NCI-H146 (cell line): Measurements from ENCODE around the gene HBD.

ENCODE experiments used
- DNase-seq: peaks from one replicate; lab custom pipeline; 2025; lab: John Stamatoyannopoulos, UW

Gene HBD

DNA sequence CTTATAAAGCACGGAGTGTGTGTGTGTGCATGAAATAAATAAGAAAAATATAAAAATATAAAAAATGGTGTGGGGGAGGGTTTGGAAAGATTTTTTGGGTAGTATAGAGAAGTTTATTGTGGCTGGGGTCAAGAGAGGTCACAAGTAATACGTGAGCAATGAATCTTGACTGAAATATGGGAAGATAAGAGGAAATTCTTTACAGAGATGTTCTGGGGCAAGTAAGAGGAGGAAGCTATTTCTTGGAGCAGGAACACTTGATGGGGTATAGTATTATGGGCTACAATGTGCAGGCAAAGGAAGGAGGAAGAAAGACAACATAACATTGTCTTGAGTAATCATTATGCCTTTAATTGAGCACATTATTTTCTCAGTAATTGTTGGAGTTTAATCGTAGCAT, 2.1 kb downstream of the HBD start:
- DNase-seq, result no peak

DNA sequence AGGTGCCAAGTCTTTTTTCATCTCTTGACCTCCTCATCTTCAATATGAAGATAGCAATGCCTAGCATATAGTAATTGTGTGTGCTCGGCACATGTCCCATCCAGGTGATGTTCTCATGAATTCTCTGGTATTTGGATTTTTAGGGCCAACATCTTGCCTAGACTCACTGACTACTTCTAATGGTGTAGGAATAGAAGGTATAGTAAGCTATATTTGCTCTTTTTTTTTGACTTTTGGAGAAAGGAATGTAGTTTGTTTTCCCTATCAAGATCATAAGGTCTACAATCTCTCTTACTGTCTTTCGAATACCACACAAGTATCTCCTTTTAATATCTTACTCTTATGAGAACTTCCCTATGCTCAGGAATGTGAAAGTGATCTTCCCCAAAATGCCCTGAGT, 3.2 kb downstream of the HBD start:
- no peak for DNase-seq

DNA sequence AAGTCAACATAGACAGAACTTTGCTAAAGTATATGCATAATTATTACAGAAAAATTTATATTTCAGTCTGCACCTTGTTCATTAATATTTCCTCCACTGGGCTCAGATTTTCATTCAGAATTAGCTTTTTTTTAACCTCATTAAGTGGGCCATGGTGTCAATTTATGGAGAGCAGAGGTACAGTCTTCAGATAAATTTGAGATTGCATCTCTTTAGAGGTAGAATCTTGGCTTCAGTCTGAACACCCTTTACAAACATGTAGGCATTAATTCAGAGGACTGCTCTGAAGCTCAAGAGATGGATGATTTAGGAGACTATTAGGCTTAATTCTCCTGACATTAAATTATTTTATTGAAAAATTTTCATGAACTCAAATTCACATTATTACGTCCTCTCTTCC, 4.0 kb downstream of the HBD start:
- DNase-seq, result no peak

DNA sequence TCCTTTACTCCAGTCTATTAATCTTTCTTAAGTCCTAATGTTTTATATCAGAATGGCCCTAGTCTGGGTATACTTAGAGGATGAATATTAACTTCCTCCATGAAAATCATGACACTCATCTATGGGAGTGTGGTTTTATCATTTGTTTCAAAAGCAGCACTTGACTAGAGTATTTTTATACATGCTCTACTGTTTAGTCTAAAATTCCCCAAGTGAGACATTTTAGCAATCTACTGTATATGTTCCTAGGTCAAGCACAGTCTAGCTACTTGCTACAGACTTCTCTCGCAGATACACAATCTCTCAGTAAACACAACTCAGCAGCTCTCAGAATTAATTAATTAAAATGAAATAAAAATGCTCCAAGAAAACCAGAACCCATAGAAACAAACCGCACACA, 4.5 kb downstream of the HBD start:
- DNase-seq, result no peak

DNA sequence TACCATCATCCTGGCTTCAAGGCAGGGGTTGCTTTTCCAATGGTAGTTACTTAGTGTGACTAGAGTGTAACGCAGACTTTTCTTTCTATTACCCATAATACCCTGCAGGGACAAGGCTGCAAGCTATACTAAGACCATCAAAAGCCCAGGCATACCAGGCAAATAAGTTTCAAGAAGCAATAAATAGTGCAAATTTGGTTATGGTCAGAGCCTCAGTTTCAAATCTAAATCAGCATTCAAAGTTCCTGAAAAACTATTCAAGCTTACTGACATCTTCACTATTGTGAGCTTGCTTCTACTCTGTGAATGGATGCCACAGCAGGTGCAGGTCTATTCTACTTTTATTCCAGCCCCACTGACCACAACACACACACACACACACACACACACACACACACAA, 4.9 kb downstream of the HBD start:
- DNase-seq, result no peak

DNA sequence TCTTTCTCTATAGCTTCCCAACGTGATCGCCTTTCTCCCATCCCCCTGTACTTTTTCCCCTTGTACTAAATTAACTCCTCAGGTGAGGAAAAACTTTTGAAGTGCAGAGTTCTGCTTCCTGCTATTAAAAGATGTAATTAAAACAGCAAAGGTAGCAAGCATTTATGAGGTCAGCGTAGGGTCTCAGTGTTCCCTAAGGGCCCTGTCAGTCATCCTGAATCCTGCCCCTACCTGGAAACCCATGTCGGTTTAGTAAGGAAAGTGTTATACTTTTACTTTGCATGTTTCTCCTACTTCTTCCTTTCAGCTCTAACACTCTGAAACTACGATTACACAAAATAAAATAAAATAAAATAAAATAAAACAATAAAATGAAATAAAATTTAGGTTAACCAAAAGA, 6.2 kb downstream of the HBD start:
- no peak for DNase-seq

DNA sequence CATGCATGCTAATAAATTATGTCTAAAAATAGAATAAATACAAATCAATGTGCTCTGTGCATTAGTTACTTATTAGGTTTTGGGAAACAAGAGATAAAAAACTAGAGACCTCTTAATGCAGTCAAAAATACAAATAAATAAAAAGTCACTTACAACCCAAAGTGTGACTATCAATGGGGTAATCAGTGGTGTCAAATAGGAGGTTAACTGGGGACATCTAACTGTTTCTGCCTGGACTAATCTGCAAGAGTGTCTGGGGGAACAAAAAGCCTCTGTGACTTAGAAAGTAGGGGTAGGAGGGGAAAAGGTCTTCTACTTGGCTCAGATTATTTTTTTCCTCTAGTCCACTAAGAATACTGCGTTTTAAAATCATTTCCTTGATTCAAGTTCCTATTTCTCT, 6.6 kb downstream of the HBD start:
- DNase-seq, result no peak

DNA sequence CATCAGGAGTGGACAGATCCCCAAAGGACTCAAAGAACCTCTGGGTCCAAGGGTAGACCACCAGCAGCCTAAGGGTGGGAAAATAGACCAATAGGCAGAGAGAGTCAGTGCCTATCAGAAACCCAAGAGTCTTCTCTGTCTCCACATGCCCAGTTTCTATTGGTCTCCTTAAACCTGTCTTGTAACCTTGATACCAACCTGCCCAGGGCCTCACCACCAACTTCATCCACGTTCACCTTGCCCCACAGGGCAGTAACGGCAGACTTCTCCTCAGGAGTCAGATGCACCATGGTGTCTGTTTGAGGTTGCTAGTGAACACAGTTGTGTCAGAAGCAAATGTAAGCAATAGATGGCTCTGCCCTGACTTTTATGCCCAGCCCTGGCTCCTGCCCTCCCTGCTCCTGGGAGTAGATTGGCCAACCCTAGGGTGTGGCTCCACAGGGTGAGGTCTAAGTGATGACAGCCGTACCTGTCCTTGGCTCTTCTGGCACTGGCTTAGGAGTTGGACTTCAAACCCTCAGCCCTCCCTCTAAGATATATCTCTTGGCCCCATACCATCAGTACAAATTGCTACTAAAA, 7.5 kb downstream of the HBD start, which contains the start of gene HBB:
Gene HBB, minus strand, starts transcription at position 340 of the 579 bp plus-strand sequence. Its CDS starts 50 bp downstream, at position 290.
- DNase-seq, result no peak

DNA sequence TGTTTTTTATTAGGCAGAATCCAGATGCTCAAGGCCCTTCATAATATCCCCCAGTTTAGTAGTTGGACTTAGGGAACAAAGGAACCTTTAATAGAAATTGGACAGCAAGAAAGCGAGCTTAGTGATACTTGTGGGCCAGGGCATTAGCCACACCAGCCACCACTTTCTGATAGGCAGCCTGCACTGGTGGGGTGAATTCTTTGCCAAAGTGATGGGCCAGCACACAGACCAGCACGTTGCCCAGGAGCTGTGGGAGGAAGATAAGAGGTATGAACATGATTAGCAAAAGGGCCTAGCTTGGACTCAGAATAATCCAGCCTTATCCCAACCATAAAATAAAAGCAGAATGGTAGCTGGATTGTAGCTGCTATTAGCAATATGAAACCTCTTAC, 8.8 kb downstream of the HBD start:
- DNase-seq, result no peak

DNA sequence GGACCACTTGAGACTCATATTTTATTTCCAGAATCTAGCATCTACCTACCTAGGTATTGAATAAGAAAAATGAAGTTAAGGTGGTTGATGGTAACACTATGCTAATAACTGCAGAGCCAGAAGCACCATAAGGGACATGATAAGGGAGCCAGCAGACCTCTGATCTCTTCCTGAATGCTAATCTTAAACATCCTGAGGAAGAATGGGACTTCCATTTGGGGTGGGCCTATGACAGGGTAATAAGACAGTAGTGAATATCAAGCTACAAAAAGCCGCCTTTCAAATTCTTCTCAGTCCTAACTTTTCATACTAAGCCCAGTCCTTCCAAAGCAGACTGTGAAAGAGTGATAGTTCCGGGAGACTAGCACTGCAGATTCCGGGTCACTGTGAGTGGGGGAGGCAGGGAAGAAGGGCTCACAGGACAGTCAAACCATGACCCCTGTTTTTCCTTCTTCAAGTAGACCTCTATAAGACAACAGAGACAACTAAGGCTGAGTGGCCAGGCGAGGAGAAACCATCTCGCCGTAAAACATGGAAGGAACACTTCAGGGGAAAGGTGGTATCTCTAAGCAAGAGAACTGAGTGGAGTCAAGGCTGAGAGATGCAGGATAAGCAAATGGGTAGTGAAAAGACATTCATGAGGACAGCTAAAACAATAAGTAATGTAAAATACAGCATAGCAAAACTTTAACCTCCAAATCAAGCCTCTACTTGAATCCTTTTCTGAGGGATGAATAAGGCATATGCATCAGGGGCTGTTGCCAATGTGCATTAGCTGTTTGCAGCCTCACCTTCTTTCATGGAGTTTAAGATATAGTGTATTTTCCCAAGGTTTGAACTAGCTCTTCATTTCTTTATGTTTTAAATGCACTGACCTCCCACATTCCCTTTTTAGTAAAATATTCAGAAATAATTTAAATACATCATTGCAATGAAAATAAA, 9.5 kb downstream of the HBD start:
- no peak for DNase-seq

DNA sequence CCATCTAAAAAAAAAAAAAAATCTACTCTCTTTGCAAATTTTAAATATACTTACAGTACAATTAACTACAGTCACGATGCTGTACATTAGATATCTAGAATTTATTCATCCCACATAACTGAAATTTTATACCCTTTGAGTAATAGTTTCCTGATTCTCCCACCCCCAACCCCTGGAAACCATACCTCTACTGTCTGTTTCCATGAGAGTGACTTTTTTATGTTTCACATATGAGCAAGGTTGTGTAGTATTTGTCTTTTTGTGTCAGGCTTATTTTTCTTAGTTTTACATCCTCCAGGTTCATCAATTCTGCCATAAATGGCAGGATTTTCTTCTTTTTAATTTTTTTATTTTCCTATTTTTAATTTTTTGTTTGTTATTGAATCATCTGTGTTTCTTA, 10.6 kb downstream of the HBD start:
- no peak for DNase-seq

DNA sequence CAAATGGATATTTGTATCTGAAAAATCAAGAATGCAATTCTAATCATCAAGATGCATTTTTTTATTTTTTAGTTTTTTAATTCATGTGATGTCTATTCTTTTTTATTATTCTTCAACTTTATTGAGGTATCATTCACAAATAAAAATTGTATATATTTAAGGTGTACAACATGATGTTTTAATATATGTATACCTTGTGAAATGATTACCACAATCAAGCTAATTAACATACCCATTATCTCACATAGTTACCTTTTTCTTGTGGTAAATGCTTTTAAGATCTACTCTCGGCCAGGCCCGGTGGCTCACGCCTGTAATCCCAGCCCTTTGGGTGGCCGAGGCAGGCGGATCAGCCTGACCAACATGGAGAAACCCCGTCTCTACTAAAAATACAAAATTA, 11.1 kb downstream of the HBD start:
- no peak for DNase-seq

DNA sequence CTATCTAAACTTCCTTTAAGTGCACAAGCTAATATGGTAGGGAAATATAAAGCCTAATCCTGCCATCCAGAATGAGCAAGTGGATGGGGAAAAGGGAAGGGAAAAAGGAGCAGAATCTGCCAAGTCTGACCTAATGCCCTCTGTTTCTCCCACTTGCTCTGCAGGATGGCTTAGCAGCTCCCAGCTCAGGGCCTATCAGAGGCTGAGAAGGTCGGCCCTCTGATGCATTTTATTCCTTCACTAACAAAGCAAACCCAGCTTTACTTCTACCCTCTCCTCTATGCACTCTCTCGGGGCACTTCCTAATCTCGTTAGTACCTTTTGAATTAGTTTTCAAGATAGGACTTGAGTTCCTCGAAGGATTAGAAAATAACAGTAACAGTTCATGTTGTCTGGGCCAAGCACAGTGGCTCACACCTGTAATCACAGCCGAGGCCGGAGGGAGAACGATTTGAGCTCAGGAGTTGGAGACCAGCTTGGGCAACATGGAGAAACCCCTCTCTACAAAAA, 23.9 kb downstream of the HBD start:
- DNase-seq, result no peak

DNA sequence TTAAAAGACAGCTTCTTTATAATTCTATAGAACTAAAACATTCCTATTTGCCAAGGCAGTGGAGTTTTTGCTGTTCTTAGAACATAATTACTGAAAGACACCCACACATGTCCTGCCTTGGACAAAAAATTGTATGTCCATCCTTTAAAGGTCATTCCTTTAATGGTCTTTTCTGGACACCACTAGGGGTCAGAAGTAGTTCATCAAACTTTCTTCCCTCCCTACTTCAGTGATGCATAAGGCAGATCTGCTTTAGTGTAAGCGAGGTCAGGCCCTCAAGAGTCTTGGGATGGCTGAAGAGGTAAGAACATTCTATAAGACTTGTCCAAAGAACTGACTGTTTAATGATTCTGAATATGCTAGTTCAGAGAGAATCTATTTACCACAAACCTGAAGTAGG, 29.5 kb downstream of the HBD start:
- DNase-seq, result peak; percentile 16

DNA sequence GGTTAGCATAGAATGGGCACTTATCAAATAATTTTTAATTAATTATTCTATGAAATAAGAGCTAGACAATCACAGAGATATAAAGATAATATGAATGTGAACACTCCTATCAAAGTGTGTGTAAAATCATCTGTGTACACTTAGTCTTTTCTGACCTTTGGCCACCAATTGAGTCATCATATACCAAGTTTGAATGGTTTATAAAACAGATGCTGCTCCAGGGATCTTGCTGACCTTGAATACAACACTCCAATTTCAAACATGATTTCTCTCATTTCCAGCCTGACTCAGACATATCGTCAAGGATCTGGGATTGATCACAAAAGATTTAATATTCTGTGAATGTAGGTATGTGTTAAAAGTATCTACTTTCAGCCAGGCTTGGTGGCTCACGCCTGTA, 30.9 kb downstream of the HBD start:
- no peak for DNase-seq

DNA sequence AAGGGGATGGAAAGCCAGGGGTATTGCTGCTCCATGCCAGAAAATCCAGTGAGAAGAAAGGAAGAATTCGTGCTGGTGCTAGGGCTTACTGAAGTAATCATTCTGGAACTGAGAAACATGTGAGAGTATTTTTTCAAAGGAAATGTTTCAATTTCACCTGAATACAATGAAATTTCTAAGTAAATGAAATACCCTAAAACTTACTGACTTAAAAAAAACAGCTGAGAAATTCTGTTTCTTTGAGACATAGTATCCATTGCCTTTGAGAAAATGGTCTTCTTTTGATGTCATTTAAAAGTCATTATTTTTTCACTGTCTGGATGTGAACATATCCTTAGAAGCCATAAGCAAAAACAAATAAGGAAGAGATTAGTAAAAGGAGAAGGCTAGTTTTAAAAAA, 33.7 kb downstream of the HBD start, which contains the start of gene OR51V1:
Gene OR51V1, minus strand, starts transcription at position 101 of the 400 bp plus-strand sequence. Its CDS starts 0 bp downstream, at position 101.
- no peak for DNase-seq

DNA sequence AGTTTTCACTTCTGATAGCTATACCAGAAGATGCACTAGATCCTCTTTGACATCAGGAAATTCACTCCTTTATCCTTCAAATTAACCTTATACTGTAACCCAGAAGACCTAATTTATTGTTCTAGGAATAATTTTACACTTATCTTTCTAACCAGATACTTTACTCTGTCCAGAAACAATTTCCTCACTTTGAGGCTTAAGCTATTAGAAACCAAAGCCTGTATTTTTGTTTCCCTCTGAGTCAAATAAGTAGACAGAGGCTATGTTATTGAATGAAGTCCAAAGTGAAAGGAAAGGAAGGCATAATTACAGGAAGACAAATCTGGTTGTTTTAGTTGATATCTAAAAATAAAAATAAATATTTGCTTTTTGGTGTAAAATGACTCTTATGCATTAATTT, 36.0 kb downstream of the HBD start:
- DNase-seq, result no peak

DNA sequence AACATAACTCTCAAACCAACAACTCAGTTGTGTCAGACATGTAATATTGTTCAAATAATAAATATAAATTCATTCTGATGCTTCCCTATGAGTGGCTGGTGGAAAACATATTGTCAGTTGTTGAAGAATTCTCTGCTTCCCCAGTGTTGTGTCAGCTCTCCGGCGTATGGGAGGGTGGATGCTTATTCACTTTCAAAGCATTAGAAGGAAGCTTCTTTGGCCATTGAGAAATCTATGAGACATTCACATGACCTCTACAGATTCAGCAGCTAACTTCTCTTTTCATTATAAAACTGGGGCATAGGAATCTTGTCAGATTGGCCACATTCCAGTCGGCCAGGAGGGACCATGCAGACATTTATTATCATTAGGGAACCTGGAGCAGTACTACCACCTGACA, 36.7 kb downstream of the HBD start:
- DNase-seq, result no peak

DNA sequence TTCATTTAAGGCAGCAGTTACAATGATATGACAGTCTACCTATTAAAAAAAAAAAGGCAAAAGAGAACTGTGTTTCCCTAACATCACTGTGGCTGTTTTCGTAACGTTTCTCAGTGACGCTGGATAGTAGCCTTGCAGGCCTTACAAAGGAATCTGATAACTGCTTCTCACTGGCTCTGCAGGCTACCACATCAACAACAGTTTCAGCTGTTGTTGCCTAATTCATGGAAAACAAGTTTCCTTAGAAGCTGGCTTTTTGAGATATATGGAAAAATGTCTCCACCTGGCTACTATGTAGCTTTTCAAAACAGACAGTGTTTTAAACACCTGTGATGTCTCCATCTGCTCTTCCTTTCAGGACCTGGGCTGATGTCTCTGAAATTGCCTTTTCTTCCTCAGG, 37.6 kb downstream of the HBD start:
- no peak for DNase-seq

DNA sequence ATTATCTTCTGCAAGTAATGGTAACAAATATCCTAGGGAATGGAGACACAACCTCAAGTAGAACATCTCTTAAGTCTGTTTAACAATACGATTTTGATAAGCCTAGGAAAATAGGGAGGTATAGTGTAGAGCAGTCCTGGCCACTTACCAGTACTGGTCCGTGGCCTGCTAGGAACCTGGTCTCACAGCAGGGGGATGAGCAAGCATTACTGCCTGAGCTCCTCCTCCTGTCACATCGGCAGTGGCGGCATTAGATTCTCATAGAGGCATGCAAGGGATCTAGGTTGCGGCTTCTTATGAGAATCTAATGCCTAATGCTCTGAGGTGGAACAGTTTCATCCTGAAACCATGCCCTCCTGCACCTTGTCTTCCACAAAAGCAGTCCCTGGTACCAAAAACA, 38.2 kb downstream of the HBD start:
- DNase-seq, result no peak

DNA sequence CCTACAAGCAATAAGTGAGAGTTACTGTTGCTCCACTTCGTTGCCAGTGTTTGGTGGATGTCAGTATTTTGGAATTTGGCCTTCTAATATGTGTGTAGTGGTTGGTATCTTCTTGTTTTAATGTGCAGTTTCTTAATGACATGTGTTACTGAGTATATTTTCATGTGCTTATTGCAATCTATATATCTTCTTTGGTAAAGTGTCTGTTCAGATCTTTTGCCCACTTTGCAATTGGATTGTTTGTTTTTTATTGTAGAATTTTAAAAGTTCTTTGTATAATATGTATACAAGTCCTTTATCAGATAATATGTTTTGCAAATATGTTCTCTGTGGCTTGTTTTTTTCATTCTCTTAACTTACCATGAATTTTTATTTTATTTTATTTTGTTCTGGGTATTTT, 41.5 kb downstream of the HBD start:
- DNase-seq, result no peak

DNA sequence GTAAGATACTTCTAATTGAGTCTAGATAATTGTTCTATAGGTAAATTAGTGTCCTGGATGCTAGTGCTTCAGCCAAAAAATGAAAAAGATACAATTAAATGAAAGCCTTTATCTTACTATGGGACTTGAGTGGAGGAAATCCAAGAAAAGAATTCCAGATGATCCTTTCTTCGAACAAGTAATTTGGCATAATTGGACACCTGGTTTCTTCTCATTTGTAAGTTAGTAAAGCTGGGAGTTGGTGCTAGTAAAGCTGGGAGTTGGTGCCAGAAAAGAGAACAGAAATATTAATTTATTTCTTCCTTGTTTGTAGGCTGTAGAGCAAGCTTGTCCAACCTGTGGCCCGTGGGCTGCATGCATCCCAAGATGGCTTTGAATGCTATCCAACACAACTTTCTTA, 46.1 kb downstream of the HBD start:
- DNase-seq, result no peak
